ENCODE measurements around the gene SNN. TPM values are rescaled to one million over a fixed set of nuclear protein-coding genes. Genes with fewer than 3 reads are reported as not detected.

Gene SNN
- total and polyA plus RNA-seq, 2 experiments from 2014 or later = 5.4 to 5.9 TPM

DNA sequence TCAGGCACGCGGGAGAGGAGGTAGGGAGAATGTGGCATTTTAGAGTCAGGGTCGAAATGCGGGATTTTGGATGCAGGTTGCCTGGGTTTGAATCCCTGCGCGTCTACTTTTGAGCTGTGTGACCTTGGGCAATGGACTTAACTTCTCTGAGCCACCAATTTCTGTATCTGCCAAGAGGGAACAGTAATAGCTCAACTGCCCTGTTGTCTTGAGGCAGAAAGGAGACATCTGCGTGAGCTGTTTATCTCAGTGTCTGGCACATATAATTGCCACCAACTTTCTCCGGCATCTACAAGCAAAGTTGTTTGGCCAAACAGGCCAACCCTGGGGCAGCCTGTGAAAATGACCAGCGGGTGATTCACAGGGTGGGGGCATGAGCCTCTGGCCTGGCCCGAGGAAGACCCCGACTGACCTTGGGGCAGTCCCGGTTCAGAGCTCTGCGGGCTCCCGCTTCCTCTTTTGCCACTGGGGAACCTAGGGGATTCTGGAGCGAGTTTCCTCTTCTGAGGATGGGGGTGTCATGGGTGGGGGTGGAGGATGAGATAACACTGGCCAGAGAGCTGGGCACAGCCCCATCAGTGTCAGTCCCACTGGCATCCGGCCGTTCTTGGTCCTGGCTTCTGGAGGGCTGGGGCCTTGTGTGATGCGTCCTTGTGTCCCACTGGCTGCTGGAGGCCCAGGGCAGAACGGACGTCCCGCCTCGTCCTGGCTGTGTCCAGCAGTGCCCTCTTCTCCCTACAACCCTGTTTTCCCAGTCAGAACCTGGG, 1.3 kb downstream of the SNN start:
- Histone ChIP-seq H3K4me3 (peak overlapping the region; percentile 71), H4K20me1 (ENCODE audit: insufficient read depth) (no peaks in the 10 kb centered on the region), H2AFZ (peak overlapping the region; percentile 18), H3K79me2 (ENCODE audit: insufficient read depth) (no peaks in the 10 kb centered on the region), H3K27me3 (replicated peaks; ENCODE audit: insufficient read depth) (no peaks in the 10 kb centered on the region), H3K9me3 (ENCODE audit: low read depth) (no peaks in the 10 kb centered on the region), H3K27ac (no peak overlapping the region), H3K4me1 (ENCODE audit: insufficient read depth) (peaks cover 7% of the 10 kb centered on the region), H3K36me3 (ENCODE audit: low read depth) (no peaks in the 10 kb centered on the region), H3K4me2 (ENCODE audit: unreplicated experiment) (peak overlapping the region; percentile 60), H3K9me2 (ENCODE audit: insufficient read depth) (no peaks in the 10 kb centered on the region), H3K9ac (peak overlapping the region; percentile 76), H3F3A (ENCODE audit: insufficient read depth) (peaks cover 4% of the 10 kb centered on the region; the same call in 1 of the 2 replicates)
- WGBS, 2 experiments (ENCODE audit: low coverage in 1 of 2, low lambda C conversion rate in 2 of 2, missing lambda C conversion rate in 2 of 2) = 19 to 21% methylated on average over 22 of the region's 22 CpGs
- TF ChIP-seq EZH2 (IDR thresholded peaks at IDR 0.05; ENCODE audit: insufficient read depth, poor library complexity, severe bottlenecking) = no peak
- no peak for TF ChIP-seq EZH2phosphoT487 (IDR thresholded peaks at IDR 0.05; ENCODE audit: insufficient read depth, low read depth)
- in situ Hi-C loops (cut with MboI) = no loop called here
- DNase-seq = peak; percentile 64

DNA sequence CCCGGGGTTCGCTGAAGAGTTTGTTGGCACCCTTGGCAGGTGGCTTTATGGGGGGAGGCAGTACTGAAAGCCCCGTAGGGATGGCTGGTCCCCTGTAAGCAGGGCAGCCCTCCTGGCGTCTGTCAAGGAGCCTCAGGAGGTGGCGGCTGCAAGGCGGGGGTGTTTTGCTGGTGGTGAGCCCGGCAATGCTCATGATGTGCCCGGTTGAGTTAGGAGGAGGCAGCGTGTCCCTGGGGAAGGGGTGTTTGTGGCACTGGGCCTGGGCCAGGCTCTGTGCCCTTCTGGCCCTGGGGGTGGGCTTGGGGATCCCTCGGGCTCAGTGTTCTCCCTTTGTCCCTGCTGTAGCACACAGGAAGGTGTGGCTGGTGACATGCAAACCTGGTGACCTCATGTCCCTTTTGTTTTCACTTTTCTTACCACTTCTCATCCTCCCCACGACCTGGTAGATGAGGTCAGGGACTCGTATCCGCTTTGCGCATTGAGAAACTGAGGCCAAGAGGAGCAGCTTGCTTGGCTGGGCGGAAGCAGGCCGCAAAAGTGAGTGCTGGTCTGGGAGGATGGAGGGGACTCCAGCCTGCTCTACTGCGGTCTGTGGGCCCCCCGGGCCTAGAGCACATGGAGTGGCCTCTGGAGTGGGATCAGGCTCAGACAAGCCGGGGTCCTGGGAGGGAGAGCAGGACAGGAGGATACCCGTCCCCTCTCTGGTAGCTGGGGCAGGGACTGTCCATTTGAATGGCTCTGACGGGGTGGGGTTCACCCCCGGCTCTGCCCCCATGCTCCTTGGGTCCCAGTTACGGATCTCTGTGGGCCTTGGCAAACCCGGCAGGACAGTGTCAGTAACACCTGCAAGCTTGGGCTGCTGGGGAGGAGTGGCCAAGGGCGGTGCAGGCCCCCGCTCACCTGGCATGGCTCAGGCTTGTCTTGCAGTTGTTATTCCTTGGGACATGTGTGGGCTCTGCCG, 2.2 kb downstream of the SNN start:
- no peaks in the 10 kb centered on the region for H4K20me1 ChIP-seq (ENCODE audit: insufficient read depth)
- no peak overlapping the region for H3K27ac ChIP-seq
- in situ Hi-C loops (cut with MboI) = no loop called here
- H3K36me3 ChIP-seq (ENCODE audit: low read depth) = no peaks in the 10 kb centered on the region
- 72 to 74% methylated on average over 25 to 26 of the region's 27 CpGs for WGBS, 2 experiments (ENCODE audit: low coverage in 1 of 2, low lambda C conversion rate in 2 of 2, missing lambda C conversion rate in 2 of 2)
- peak overlapping the region; percentile 76; the same call in 1 of the 2 replicates for H3K9ac ChIP-seq
- peak overlapping the region; percentile 60 for H3K4me2 ChIP-seq (ENCODE audit: unreplicated experiment)
- TF ChIP-seq EZH2phosphoT487 (IDR thresholded peaks at IDR 0.05; ENCODE audit: insufficient read depth, low read depth) = no peak
- TF ChIP-seq EZH2 (IDR thresholded peaks at IDR 0.05; ENCODE audit: insufficient read depth, poor library complexity, severe bottlenecking) = no peak
- H3K79me2 ChIP-seq (ENCODE audit: insufficient read depth) = no peaks in the 10 kb centered on the region
- H3K4me1 ChIP-seq (ENCODE audit: insufficient read depth) = peaks cover 7% of the 10 kb centered on the region
- peak overlapping the region; percentile 18; the same call in 1 of the 2 replicates for H2AFZ ChIP-seq
- no peak overlapping the region for H3K4me3 ChIP-seq
- no peaks in the 10 kb centered on the region for H3K9me2 ChIP-seq (ENCODE audit: insufficient read depth)
- DNase-seq = peak; percentile 29
- no peaks in the 10 kb centered on the region for H3K27me3 ChIP-seq (replicated peaks; ENCODE audit: insufficient read depth)
- peaks cover 4% of the 10 kb centered on the region; the same call in 1 of the 2 replicates for H3F3A ChIP-seq (ENCODE audit: insufficient read depth)
- no peaks in the 10 kb centered on the region for H3K9me3 ChIP-seq (ENCODE audit: low read depth)

- no peak for DNase-seq
- Histone ChIP-seq H3K9me2 (ENCODE audit: insufficient read depth) (no peaks in the 10 kb centered on the region), H2AFZ (no peak overlapping the region), H3K9ac (no peak overlapping the region), H3K36me3 (ENCODE audit: low read depth) (no peaks in the 10 kb centered on the region), H3K4me2 (ENCODE audit: unreplicated experiment) (no peak overlapping the region), H3F3A (ENCODE audit: insufficient read depth) (peaks cover 4% of the 10 kb centered on the region; the same call in 1 of the 2 replicates), H3K9me3 (ENCODE audit: low read depth) (no peaks in the 10 kb centered on the region), H3K27ac (no peak overlapping the region), H3K4me3 (no peak overlapping the region), H3K4me1 (ENCODE audit: insufficient read depth) (peaks cover 7% of the 10 kb centered on the region), H3K79me2 (ENCODE audit: insufficient read depth) (no peaks in the 10 kb centered on the region), H3K27me3 (replicated peaks; ENCODE audit: insufficient read depth) (no peaks in the 10 kb centered on the region), H4K20me1 (ENCODE audit: insufficient read depth) (no peaks in the 10 kb centered on the region)
- WGBS, 2 experiments (ENCODE audit: low coverage in 1 of 2, low lambda C conversion rate in 2 of 2, missing lambda C conversion rate in 2 of 2) = 94 to 100% methylated on average over 2 of the region's 2 CpGs
- in situ Hi-C loops (cut with MboI) = no loop called here
- TF ChIP-seq EZH2 (IDR thresholded peaks at IDR 0.05; ENCODE audit: insufficient read depth, poor library complexity, severe bottlenecking) (no peak), EZH2phosphoT487 (IDR thresholded peaks at IDR 0.05; ENCODE audit: insufficient read depth, low read depth) (no peak)
These were observed 3.0 kb downstream of the SNN start for GRCh38 chr16:11671271-11671670.

- Histone ChIP-seq H3K27ac (no peak overlapping the region), H4K20me1 (ENCODE audit: insufficient read depth) (no peaks in the 10 kb centered on the region), H3K9me2 (ENCODE audit: insufficient read depth) (no peaks in the 10 kb centered on the region), H3K4me2 (ENCODE audit: unreplicated experiment) (no peak overlapping the region), H2AFZ (no peak overlapping the region), H3K27me3 (replicated peaks; ENCODE audit: insufficient read depth) (no peaks in the 10 kb centered on the region), H3K4me1 (ENCODE audit: insufficient read depth) (peaks cover 7% of the 10 kb centered on the region), H3K79me2 (ENCODE audit: insufficient read depth) (no peaks in the 10 kb centered on the region), H3K9ac (no peak overlapping the region), H3K4me3 (no peak overlapping the region), H3K9me3 (ENCODE audit: low read depth) (no peaks in the 10 kb centered on the region), H3K36me3 (ENCODE audit: low read depth) (no peaks in the 10 kb centered on the region), H3F3A (ENCODE audit: insufficient read depth) (peaks cover 4% of the 10 kb centered on the region; the same call in 1 of the 2 replicates)
- TF ChIP-seq EZH2phosphoT487 (IDR thresholded peaks at IDR 0.05; ENCODE audit: insufficient read depth, low read depth) (no peak), EZH2 (IDR thresholded peaks at IDR 0.05; ENCODE audit: insufficient read depth, poor library complexity, severe bottlenecking) (no peak)
- in situ Hi-C loops (cut with MboI) = no loop called here
- no peak for DNase-seq
- 87 to 91% methylated on average over 8 of the region's 8 CpGs for WGBS, 2 experiments (ENCODE audit: low coverage in 1 of 2, low lambda C conversion rate in 2 of 2, missing lambda C conversion rate in 2 of 2)
These were observed 3.4 kb downstream of the SNN start for GRCh38 chr16:11671676-11672075.

Measured in GM23248 (cell line).